ENCODE data around the gene FAM25G. TPM values are rescaled to one million over a fixed set of nuclear protein-coding genes. Genes with fewer than 3 reads are reported as not detected.

The FAM25G gene
- total RNA-seq, 2 experiments from 2014 or later = not detected

DNA sequence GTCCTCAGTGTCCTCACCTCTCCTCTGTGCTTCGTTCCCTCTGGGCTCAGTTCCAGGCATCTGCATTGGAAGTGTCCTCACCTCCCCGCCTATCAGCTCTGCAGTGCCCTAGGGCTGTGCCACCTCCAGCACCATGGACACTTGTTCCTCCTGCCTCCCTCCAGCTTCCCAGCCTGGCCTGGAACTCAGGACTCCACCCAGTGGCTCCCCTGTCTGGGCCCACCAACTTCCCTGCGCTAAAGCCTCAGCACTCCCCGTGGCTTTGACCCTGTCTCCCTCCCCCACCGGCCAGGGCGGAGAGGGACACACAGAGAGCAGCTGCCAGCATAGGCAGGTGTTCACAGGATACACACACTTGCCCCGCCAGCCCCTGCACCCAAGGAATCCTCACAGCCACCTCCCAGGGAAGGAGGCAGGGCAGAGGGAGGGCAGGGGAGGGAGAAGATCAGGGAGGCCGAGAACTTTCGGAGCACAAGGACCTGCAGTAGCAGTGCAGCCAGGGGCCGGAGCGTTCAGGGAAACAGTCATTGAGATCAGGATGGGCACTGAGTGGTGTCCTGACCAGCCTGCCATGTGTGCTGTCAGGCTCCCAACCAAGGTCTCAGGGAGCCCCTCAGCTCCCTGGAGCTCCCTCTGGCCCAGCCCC lies 38.9 kb downstream of the FAM25G start:
- Mint-ChIP-seq H3K9me3 (no peaks in the 10 kb centered on the region), H3K27ac (no peak overlapping the region), H3K4me1 (ENCODE audit: low read depth) (peaks cover 15% of the 10 kb centered on the region), H3K36me3 (ENCODE audit: low read depth) (no peaks in the 10 kb centered on the region), H3K4me3 (no peak overlapping the region), H3K27me3 (no peaks in the 10 kb centered on the region)
- intact Hi-C loops (cut with DNase I, micrococcal nuclease) = no loop called here
- no peak overlapping the region for H3K4me3 ChIP-seq (ENCODE audit: low read length)
- DNase-seq (no peak), ATAC-seq (ENCODE audit: poor library complexity) (no peak)
- no peaks in the 10 kb centered on the region for H3K36me3 ChIP-seq (ENCODE audit: insufficient read depth, low read length)
- H3K27ac ChIP-seq (ENCODE audit: low read depth in 1 of 2, low read length in 2 of 2) = no peak overlapping the region
- no peaks in the 10 kb centered on the region for H3K27me3 ChIP-seq (ENCODE audit: control insufficient read depth in 1 of 2, insufficient read depth in 2 of 2, low read length in 2 of 2)
- POLR2A ChIA-PET = no interaction called here
- peaks cover 7% of the 10 kb centered on the region for H3K4me1 ChIP-seq (ENCODE audit: insufficient read depth, low read length)
- TF ChIP-seq, protein P1, sequence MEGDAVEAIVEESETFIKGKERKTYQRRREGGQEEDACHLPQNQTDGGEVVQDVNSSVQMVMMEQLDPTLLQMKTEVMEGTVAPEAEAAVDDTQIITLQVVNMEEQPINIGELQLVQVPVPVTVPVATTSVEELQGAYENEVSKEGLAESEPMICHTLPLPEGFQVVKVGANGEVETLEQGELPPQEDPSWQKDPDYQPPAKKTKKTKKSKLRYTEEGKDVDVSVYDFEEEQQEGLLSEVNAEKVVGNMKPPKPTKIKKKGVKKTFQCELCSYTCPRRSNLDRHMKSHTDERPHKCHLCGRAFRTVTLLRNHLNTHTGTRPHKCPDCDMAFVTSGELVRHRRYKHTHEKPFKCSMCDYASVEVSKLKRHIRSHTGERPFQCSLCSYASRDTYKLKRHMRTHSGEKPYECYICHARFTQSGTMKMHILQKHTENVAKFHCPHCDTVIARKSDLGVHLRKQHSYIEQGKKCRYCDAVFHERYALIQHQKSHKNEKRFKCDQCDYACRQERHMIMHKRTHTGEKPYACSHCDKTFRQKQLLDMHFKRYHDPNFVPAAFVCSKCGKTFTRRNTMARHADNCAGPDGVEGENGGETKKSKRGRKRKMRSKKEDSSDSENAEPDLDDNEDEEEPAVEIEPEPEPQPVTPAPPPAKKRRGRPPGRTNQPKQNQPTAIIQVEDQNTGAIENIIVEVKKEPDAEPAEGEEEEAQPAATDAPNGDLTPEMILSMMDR (IDR thresholded peaks at IDR 0.05) = no peak
- CTCF ChIA-PET = no interaction called here
- H3K9me3 ChIP-seq (ENCODE audit: control insufficient read depth in 1 of 2, insufficient read depth in 1 of 2, low read length in 2 of 2) = peaks cover 0 to 2% of the 10 kb centered on the region in 2 experiments

DNA sequence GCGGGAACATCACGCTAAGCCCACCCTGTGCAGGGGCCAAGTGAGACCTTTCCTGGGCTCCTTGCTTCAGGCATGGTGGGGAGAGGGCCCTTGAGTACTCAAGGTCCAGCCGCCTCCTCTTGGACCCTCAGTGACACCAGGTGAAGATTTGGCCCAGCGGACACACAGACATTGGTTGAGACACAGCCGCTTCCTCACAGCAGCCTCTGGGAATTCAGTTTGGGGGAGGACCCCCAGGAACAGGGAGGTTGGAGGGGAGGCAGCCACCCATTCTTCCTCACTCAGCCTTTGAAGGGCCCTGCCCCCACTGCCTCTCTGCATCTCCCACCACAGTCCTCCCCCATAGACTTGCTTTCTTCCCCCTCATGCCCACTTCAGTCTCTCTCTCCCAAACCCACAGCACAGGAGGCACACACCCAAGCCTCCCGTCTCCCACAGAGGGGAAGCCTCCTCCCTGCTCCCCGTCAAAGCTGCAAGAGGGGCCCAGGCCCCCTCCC lies 39.5 kb downstream of the FAM25G start:
- no peak for ATAC-seq (ENCODE audit: poor library complexity)
- Histone ChIP-seq H3K4me1 (ENCODE audit: insufficient read depth, low read length) (peaks cover 7% of the 10 kb centered on the region), H3K4me3 (ENCODE audit: low read length) (no peak overlapping the region), H3K27me3 (ENCODE audit: control insufficient read depth in 1 of 2, insufficient read depth in 2 of 2, low read length in 2 of 2) (no peaks in the 10 kb centered on the region), H3K36me3 (ENCODE audit: insufficient read depth, low read length) (no peaks in the 10 kb centered on the region), H3K9me3 (ENCODE audit: control insufficient read depth in 1 of 2, insufficient read depth in 1 of 2, low read length in 2 of 2) (peaks cover 0 to 8% of the 10 kb centered on the region in 2 experiments), H3K27ac (ENCODE audit: low read depth in 1 of 2, low read length in 2 of 2) (no peak overlapping the region)
- Mint-ChIP-seq H3K4me3 (no peak overlapping the region), H3K36me3 (ENCODE audit: low read depth) (no peaks in the 10 kb centered on the region), H3K4me1 (ENCODE audit: low read depth) (peaks cover 16% of the 10 kb centered on the region), H3K27ac (no peak overlapping the region), H3K9me3 (no peaks in the 10 kb centered on the region), H3K27me3 (no peaks in the 10 kb centered on the region)
- DNase-seq = no peak
- intact Hi-C loops (cut with DNase I, micrococcal nuclease) = no loop called here
- POLR2A ChIA-PET = no interaction called here
- CTCF ChIA-PET = no interaction called here
- TF ChIP-seq, protein P1 (IDR thresholded peaks at IDR 0.05) = no peak

DNA sequence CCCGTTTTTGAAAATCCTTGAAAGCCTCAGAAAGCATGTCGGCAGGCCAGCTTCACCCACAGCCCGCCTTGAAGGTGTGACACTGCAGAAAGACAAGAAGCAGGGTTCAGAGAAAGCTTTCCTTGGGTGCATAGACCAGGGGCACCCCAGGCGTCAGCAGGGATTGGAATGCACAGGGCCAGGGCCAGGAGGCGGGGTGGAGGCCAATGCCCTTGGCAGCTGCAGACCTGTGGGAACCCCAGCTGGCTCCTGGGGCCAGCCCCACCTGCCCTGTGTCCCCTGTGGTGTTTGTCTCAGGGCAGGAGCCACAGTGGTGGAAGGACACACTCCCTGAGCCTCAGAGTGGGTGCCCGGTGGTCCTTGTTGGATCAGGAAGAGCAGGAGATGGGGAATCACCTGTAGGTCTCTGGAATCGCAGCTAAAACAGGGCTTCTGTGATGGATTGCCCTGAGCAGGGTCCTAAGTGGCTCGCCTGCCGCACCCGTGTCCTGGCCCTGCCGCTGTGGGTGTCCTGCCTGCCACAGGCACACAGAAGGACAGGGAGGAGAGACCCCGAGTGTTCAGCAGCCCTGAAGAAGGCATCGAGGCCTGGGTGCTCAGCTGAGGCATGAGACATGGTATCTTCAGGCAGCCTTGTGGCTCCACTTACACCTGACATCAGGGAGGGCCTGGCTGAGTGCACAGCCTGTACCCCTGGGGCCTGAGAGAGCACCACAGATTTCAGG lies 40.1 kb downstream of the FAM25G start:
- H3K27ac Mint-ChIP-seq = no peak overlapping the region
- H3K4me1 ChIP-seq (ENCODE audit: insufficient read depth, low read length) = peaks cover 7% of the 10 kb centered on the region
- CTCF ChIA-PET = no interaction called here

More for the DNA sequence above, 40.1 kb downstream of the FAM25G start:
- Histone ChIP-seq H3K27ac (ENCODE audit: low read depth in 1 of 2, low read length in 2 of 2) (no peak overlapping the region), H3K27me3 (ENCODE audit: control insufficient read depth in 1 of 2, insufficient read depth in 2 of 2, low read length in 2 of 2) (peaks cover 0 to 2% of the 10 kb centered on the region in 2 experiments), H3K9me3 (ENCODE audit: control insufficient read depth in 1 of 2, insufficient read depth in 1 of 2, low read length in 2 of 2) (peaks cover 0 to 9% of the 10 kb centered on the region in 2 experiments), H3K4me3 (ENCODE audit: low read length) (no peak overlapping the region), H3K36me3 (ENCODE audit: insufficient read depth, low read length) (no peaks in the 10 kb centered on the region)
- DNase-seq (no peak), ATAC-seq (ENCODE audit: poor library complexity) (no peak)
- no peaks in the 10 kb centered on the region for H3K36me3 Mint-ChIP-seq (ENCODE audit: low read depth)
- POLR2A ChIA-PET = no interaction called here
- H3K4me1 Mint-ChIP-seq (ENCODE audit: low read depth) = peaks cover 16% of the 10 kb centered on the region
- TF ChIP-seq, protein P1 (IDR thresholded peaks at IDR 0.05) = no peak
- H3K9me3 Mint-ChIP-seq = no peaks in the 10 kb centered on the region
- H3K27me3 Mint-ChIP-seq = no peaks in the 10 kb centered on the region
- no peak overlapping the region for H3K4me3 Mint-ChIP-seq
- intact Hi-C loops (cut with DNase I, micrococcal nuclease) = no loop called here

All from CD4-positive, alpha-beta T cell (primary cell).